BLaER1 (cell line): Measurements from ENCODE around the gene RASL11A.
"Not testable (repeated sequence)": the region's sequence is repeated elsewhere in the genome, so short reads cannot be mapped to it uniquely, and the experiment has no call there.

ENCODE experiments used
- H3K27ac ChIP-seq: shearing (Covaris generic); formaldehyde crosslinking; 2 replicates; pipeline ENCODE4 v1.8.1; 2022
- H3K27me3 ChIP-seq: shearing (Covaris generic); formaldehyde crosslinking; 2 replicates; pipeline ENCODE4 v1.8.1; 2022
- H3K36me3 ChIP-seq: shearing (Covaris generic); formaldehyde crosslinking; 2 replicates; pipeline ENCODE4 v1.8.1; 2022
- H3K4me1 ChIP-seq: shearing (Covaris generic); formaldehyde crosslinking; 2 replicates; pipeline ENCODE4 v1.8.1; 2022
- H3K4me2 ChIP-seq: shearing (Covaris generic); formaldehyde crosslinking; 2 replicates; pipeline ENCODE4 v1.8.1; 2022
- H3K4me3 ChIP-seq: shearing (Covaris generic); formaldehyde crosslinking; 2 replicates; pipeline ENCODE4 v1.8.1; 2022
- H3K9ac ChIP-seq: shearing (Covaris generic); formaldehyde crosslinking; 2 replicates; pipeline ENCODE4 v1.8.1; 2022
- H3K9me3 ChIP-seq: shearing (Covaris generic); formaldehyde crosslinking; 2 replicates; pipeline ENCODE4 v1.8.1; 2022
- H4K20me1 ChIP-seq: shearing (Covaris generic); formaldehyde crosslinking; 2 replicates; pipeline ENCODE4 v1.8.1; 2022
- Cebpa-rat ChIP-seq: shearing (Covaris generic); IDR thresholded peaks from 2 replicates; pipeline ENCODE4 v1.8.1; 2022

RASL11A gene

GRCh38 chr13:27295660-27296059 lies 25.0 kb downstream of the RASL11A start:
- Histone ChIP-seq H4K20me1 (no peaks in the 10 kb centered on the region), H3K27ac (no peak overlapping the region), H3K9ac (no peak overlapping the region), H3K9me3 (no peaks in the 10 kb centered on the region), H3K4me3 (no peak overlapping the region), H3K4me1 (no peaks in the 10 kb centered on the region; the same call in 1 of the 2 replicates), H3K4me2 (no peak overlapping the region), H3K36me3 (no peaks in the 10 kb centered on the region), H3K27me3 (no peaks in the 10 kb centered on the region)
- TF ChIP-seq Cebpa-rat, result no peak

GRCh38 chr13:27296496-27296895 lies 25.9 kb downstream of the RASL11A start:
- Histone ChIP-seq H3K4me2 (no peak overlapping the region), H3K36me3 (no peaks in the 10 kb centered on the region)

GRCh38 chr13:27298849-27299248 lies 28.2 kb downstream of the RASL11A start:
- no peaks in the 10 kb centered on the region for H4K20me1 ChIP-seq
- TF ChIP-seq Cebpa-rat, result no peak
- no peaks in the 10 kb centered on the region for H3K36me3 ChIP-seq
- no peaks in the 10 kb centered on the region for H3K4me1 ChIP-seq
- no peak overlapping the region for H3K4me3 ChIP-seq
- H3K4me2 ChIP-seq, result no peak overlapping the region
- H3K27me3 ChIP-seq, result no peaks in the 10 kb centered on the region
- H3K27ac ChIP-seq, result no peak overlapping the region
- peaks cover 5% of the 10 kb centered on the region; the same call in 1 of the 2 replicates for H3K9me3 ChIP-seq
- no peak overlapping the region for H3K9ac ChIP-seq

More at GRCh38 chr13:27296496-27296895, 25.9 kb downstream of the RASL11A start:
- H3K9ac ChIP-seq, result no peak overlapping the region
- no peaks in the 10 kb centered on the region; the same call in 1 of the 2 replicates for H3K4me1 ChIP-seq
- no peaks in the 10 kb centered on the region for H4K20me1 ChIP-seq
- no peak for TF ChIP-seq Cebpa-rat
- no peak overlapping the region for H3K4me3 ChIP-seq
- H3K27ac ChIP-seq, result no peak overlapping the region
- no peaks in the 10 kb centered on the region for H3K9me3 ChIP-seq
- no peaks in the 10 kb centered on the region for H3K27me3 ChIP-seq

GRCh38 chr13:27300406-27300805 lies 29.8 kb downstream of the RASL11A start:
- H3K36me3 ChIP-seq, H3K4me1 ChIP-seq: not testable (repeated sequence)

GRCh38 chr13:27300941-27301586 lies 30.4 kb downstream of the RASL11A start:
- Histone ChIP-seq H4K20me1 (no peaks in the 10 kb centered on the region), H3K4me1 (no peaks in the 10 kb centered on the region), H3K27me3 (no peaks in the 10 kb centered on the region), H3K9ac (no peak overlapping the region), H3K36me3 (no peaks in the 10 kb centered on the region), H3K4me3 (no peak overlapping the region), H3K9me3 (peaks cover 5% of the 10 kb centered on the region; the same call in 1 of the 2 replicates), H3K27ac (no peak overlapping the region), H3K4me2 (no peak overlapping the region)
- no peak for TF ChIP-seq Cebpa-rat

More at GRCh38 chr13:27300406-27300805, 29.8 kb downstream of the RASL11A start:
- H4K20me1 ChIP-seq, H3K4me3 ChIP-seq, H3K27me3 ChIP-seq, H3K9ac ChIP-seq, H3K4me2 ChIP-seq, H3K9me3 ChIP-seq, H3K27ac ChIP-seq: not testable (repeated sequence)

- Histone ChIP-seq H3K4me3 (no peak overlapping the region), H3K9ac (no peak overlapping the region), H3K4me2 (no peak overlapping the region), H3K9me3 (peaks cover 5% of the 10 kb centered on the region; the same call in 1 of the 2 replicates), H3K4me1 (peaks cover 9% of the 10 kb centered on the region), H4K20me1 (no peaks in the 10 kb centered on the region), H3K27me3 (no peaks in the 10 kb centered on the region), H3K36me3 (no peaks in the 10 kb centered on the region), H3K27ac (no peak overlapping the region)
- TF ChIP-seq Cebpa-rat, result no peak
Observed at GRCh38 chr13:27302643-27303262, 32.1 kb downstream of the RASL11A start.

- TF ChIP-seq Cebpa-rat, result no peak
- H3K27me3 ChIP-seq, result no peaks in the 10 kb centered on the region
- no peak overlapping the region for H3K4me2 ChIP-seq
- H3K36me3 ChIP-seq, result no peaks in the 10 kb centered on the region
- peaks cover 5% of the 10 kb centered on the region; the same call in 1 of the 2 replicates for H3K9me3 ChIP-seq
- peaks cover 9% of the 10 kb centered on the region for H3K4me1 ChIP-seq
- no peak overlapping the region for H3K4me3 ChIP-seq
- no peak overlapping the region for H3K27ac ChIP-seq
- H4K20me1 ChIP-seq, result no peaks in the 10 kb centered on the region
- H3K9ac ChIP-seq, result no peak overlapping the region
Observed at GRCh38 chr13:27304099-27304498, 33.5 kb downstream of the RASL11A start.

GRCh38 chr13:27304611-27305010 lies 34.0 kb downstream of the RASL11A start:
- Histone ChIP-seq H4K20me1 (no peaks in the 10 kb centered on the region), H3K9me3 (peaks cover 5% of the 10 kb centered on the region; the same call in 1 of the 2 replicates), H3K4me3 (no peak overlapping the region), H3K4me2 (no peak overlapping the region), H3K36me3 (no peaks in the 10 kb centered on the region), H3K4me1 (peaks cover 9% of the 10 kb centered on the region), H3K27me3 (no peaks in the 10 kb centered on the region), H3K9ac (no peak overlapping the region), H3K27ac (no peak overlapping the region)
- no peak for TF ChIP-seq Cebpa-rat

GRCh38 chr13:27306364-27306763 lies 35.7 kb downstream of the RASL11A start:
- Histone ChIP-seq H4K20me1 (no peaks in the 10 kb centered on the region), H3K4me3 (no peak overlapping the region), H3K4me2 (peak overlapping the region; percentile 34; the same call in 1 of the 2 replicates), H3K9ac (no peak overlapping the region), H3K36me3 (no peaks in the 10 kb centered on the region), H3K27ac (no peak overlapping the region), H3K27me3 (no peaks in the 10 kb centered on the region), H3K4me1 (peaks cover 9% of the 10 kb centered on the region), H3K9me3 (peaks cover 5% of the 10 kb centered on the region; the same call in 1 of the 2 replicates)
- no peak for TF ChIP-seq Cebpa-rat

GRCh38 chr13:27308941-27309340 lies 38.3 kb downstream of the RASL11A start:
- Histone ChIP-seq H3K4me3 (no peak overlapping the region), H3K36me3 (no peaks in the 10 kb centered on the region), H3K9ac (no peak overlapping the region), H3K9me3 (no peaks in the 10 kb centered on the region), H4K20me1 (no peaks in the 10 kb centered on the region), H3K27me3 (no peaks in the 10 kb centered on the region), H3K4me2 (no peak overlapping the region), H3K27ac (no peak overlapping the region), H3K4me1 (peaks cover 9% of the 10 kb centered on the region)
- no peak for TF ChIP-seq Cebpa-rat
